ENCODE measurements around the gene DPYSL4. TPM values are rescaled to one million over a fixed set of nuclear protein-coding genes. Genes with fewer than 3 reads are reported as not detected.

DPYSL4 gene
- total and polyA plus RNA-seq, 2 of the 4 experiments (the other 2 are of a cell fraction), result 8.1 to 30.5 TPM

DNA sequence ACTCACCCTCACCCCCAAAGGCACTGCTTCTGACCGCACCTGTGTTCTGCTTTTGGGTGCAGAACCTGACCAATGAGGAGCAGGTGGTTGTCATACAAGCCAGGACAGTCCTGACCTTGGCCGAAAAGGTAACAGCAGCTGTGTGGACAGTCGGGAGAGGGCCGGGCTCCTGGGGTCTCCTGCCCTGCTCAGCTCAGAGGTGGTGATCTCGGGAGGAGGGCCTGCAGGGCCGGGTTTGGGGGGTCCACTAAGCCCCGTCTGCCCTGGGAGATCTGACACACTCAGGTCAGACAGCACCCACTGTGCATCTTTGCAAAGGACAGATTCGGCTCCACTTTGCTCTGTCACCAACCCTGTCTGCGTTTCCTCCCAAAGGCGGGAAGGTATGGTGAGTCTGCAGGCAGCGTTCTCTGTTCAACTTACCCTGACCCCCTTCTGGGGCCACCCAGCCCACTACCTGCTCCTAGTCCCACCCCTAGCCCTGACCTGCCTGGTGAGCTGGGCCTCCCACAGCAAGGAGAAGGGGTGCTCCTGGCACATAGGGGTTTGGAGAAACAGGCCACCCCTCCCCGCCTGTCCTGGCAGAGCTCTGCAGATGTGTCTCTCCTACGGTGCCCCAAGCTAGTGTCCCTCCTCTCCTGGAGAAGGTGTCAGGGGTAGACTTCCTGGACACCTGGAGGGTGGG lies 33.7 kb upstream of the DPYSL4 start:
- H2BK20ac ChIP-seq (ENCODE audit: low read depth, low read length), result no peak overlapping the region
- H3K4me3 ChIP-seq (ENCODE audit: insufficient read depth, low read depth, low read length), result no peak overlapping the region
- no peak overlapping the region for H3K18ac ChIP-seq (ENCODE audit: low read depth, low read length)
- no peak overlapping the region for H3K9ac ChIP-seq (ENCODE audit: low read depth, low read length)
- no TSS peak for BruUV-seq (replicated peaks)
- POLR2A ChIA-PET (ENCODE audit: unreplicated experiment), result interaction anchor here (0.6 kb wide), 1 partner anchor 683 kb away, joined by 16 read pairs; no protein-coding TSS in a partner anchor
- no peak overlapping the region for H3K4me2 ChIP-seq (ENCODE audit: low read depth, low read length)
- no peaks in the 10 kb centered on the region for H3K36me3 ChIP-seq (ENCODE audit: control insufficient read depth, insufficient read depth, low read length)
- H3K23ac ChIP-seq (ENCODE audit: low read depth, low read length), result no peak overlapping the region
- no peak overlapping the region for H2BK5ac ChIP-seq (ENCODE audit: low read depth, low read length, poor library complexity, severe bottlenecking)
- no peak overlapping the region for H3K4ac ChIP-seq (ENCODE audit: low read depth, low read length)
- H4K20me1 ChIP-seq (ENCODE audit: insufficient read depth, low read length), result no peaks in the 10 kb centered on the region
- TF ChIP-seq, protein P1, sequence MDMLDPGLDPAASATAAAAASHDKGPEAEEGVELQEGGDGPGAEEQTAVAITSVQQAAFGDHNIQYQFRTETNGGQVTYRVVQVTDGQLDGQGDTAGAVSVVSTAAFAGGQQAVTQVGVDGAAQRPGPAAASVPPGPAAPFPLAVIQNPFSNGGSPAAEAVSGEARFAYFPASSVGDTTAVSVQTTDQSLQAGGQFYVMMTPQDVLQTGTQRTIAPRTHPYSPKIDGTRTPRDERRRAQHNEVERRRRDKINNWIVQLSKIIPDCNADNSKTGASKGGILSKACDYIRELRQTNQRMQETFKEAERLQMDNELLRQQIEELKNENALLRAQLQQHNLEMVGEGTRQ (IDR thresholded peaks at IDR 0.05; ENCODE audit: low read depth, low read length), result no peak
- TF ChIP-seq BHLHE40 (IDR thresholded peaks at IDR 0.05; ENCODE audit: low read depth, low read length) (no peak), CHD1 (IDR thresholded peaks at IDR 0.05; ENCODE audit: low read depth, low read length) (no peak), RFX5 (IDR thresholded peaks at IDR 0.05; ENCODE audit: low read depth, low read length) (no peak), RAD21 (IDR thresholded peaks at IDR 0.05; ENCODE audit: low read length) (no peak), POLR2A (IDR thresholded peaks at IDR 0.05; ENCODE audit: low read depth, low read length) (no peak), MAFK (IDR thresholded peaks at IDR 0.05; ENCODE audit: low read depth, low read length) (no peak), RCOR1 (IDR thresholded peaks at IDR 0.05; ENCODE audit: insufficient replicate concordance, low read length) (no peak), MXI1 (IDR thresholded peaks at IDR 0.05; ENCODE audit: borderline replicate concordance, low read depth, low read length) (no peak)
- TF ChIP-seq, protein P2, sequence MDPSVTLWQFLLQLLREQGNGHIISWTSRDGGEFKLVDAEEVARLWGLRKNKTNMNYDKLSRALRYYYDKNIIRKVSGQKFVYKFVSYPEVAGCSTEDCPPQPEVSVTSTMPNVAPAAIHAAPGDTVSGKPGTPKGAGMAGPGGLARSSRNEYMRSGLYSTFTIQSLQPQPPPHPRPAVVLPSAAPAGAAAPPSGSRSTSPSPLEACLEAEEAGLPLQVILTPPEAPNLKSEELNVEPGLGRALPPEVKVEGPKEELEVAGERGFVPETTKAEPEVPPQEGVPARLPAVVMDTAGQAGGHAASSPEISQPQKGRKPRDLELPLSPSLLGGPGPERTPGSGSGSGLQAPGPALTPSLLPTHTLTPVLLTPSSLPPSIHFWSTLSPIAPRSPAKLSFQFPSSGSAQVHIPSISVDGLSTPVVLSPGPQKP (IDR thresholded peaks at IDR 0.05; ENCODE audit: borderline replicate concordance, low read depth, low read length), result no peak
- H3K79me1 ChIP-seq (ENCODE audit: low read depth in 1 of 2, low read length in 2 of 2), result no peaks in the 10 kb centered on the region
- no peak overlapping the region for H2BK15ac ChIP-seq (ENCODE audit: low read depth, low read length)
- H2BK120ac ChIP-seq (ENCODE audit: low read depth, low read length), result no peak overlapping the region
- no peak overlapping the region for H4K8ac ChIP-seq (ENCODE audit: low read depth in 2 of 2, low read length in 2 of 2)
- intact Hi-C loops (cut with micrococcal nuclease), result no loop called here
- H3K56ac ChIP-seq (ENCODE audit: extremely low read depth, insufficient read depth, low read length), result no peak overlapping the region
- H3K14ac ChIP-seq (replicated peaks; ENCODE audit: low read depth, low read length), result no peak overlapping the region
- no peaks in the 10 kb centered on the region for H3K9me3 ChIP-seq (ENCODE audit: control insufficient read depth, insufficient read depth, low read length)
- WGBS, 2 experiments (ENCODE audit: extremely low coverage in 2 of 2, insufficient read length in 1 of 2), result 51% methylated on average over 4 of the region's 13 CpGs; no CpG with 5 or more reads in 1 of the 2 experiments
- no peak overlapping the region for H3K27ac ChIP-seq (ENCODE audit: insufficient read depth, low read length)
- no peak overlapping the region for H4K91ac ChIP-seq (ENCODE audit: insufficient read depth, low read depth, low read length)
- no peak overlapping the region for H2AK9ac ChIP-seq (replicated peaks; ENCODE audit: low read depth, low read length, poor library complexity)
- no peak for ATAC-seq (ENCODE audit: low read depth)
- CTCF ChIA-PET, result no interaction called here
- H4K5ac ChIP-seq (ENCODE audit: low read depth, low read length), result no peak overlapping the region
- in situ Hi-C loops (cut with MboI; ENCODE audit: low sequenced_read_pairs), result no loop called here
- H3K9me1 ChIP-seq (ENCODE audit: insufficient read depth, low read length), result no peaks in the 10 kb centered on the region
- H2AK5ac ChIP-seq (ENCODE audit: low read depth, low read length), result no peak overlapping the region
- no peaks in the 10 kb centered on the region for H3K4me1 ChIP-seq (ENCODE audit: control insufficient read depth, insufficient read depth, low read length)
- dilution Hi-C loops (cut with HindIII; ENCODE audit: low sequenced_read_pairs, unreplicated experiment), result no loop called here
- DNase-seq, result no peak
- peaks cover 2% of the 10 kb centered on the region; the same call in 1 of the 2 replicates for H3K27me3 ChIP-seq (ENCODE audit: control insufficient read depth, insufficient read depth, low read length)
- H2AFZ ChIP-seq (replicated peaks; ENCODE audit: low read length, poor library complexity), result no peak overlapping the region

Data from IMR-90 (cell line).